Erythroblast (primary cell): ENCODE measurements around the gene PRKAA1.

ENCODE experiments used
- GATA1 ChIP-seq: IDR thresholded peaks from 2 replicates; pipeline ENCODE4 v1.6.1; 2011; ENCODE audit warnings: low read depth, mild to moderate bottlenecking, control low read depth, low read length, moderate library complexity
- POLR2A ChIP-seq: IDR thresholded peaks from 2 replicates; pipeline ENCODE4 v1.6.1; 2011; ENCODE audit warnings: mild to moderate bottlenecking, low read length

- no peak for TF ChIP-seq POLR2A
- TF ChIP-seq GATA1 = no peak
Observed at GRCh38 chr5:40797273-40798011, 732 bp downstream of the PRKAA1 start.
